Muscle of back (tissue), 11 donors: ENCODE results near the gene MTHFD1L. TPM values are rescaled to one million over a fixed set of nuclear protein-coding genes. Genes with fewer than 3 reads are reported as not detected.

Experiments
- DNase-seq, 3 donors: peaks; one replicate each; pipeline versions ENCODE4 v3.0.0 to v3.0.0-alpha.2; 2013
- polyA plus RNA-seq, 10 donors: library from polyadenylated mRNA; unstranded; fragments of 120-200 nt; gene quantifications; one replicate each; pipeline ENCODE4 v1.2.1, GENCODE V29; 2013; ENCODE audit not compliant: insufficient read length in 10 of 10

MTHFD1L gene
- polyA plus RNA-seq, 10 donors, result 20.5 to 31.5 (median 24.6) TPM

GRCh38 chr6:150987371-150987828 is 121.9 kb downstream of the MTHFD1L start:
- no peak for DNase-seq

GRCh38 chr6:150987855-150988464 is 122.5 kb downstream of the MTHFD1L start:
- DNase-seq, result peak in 1 of 3 donors; percentile 65

GRCh38 chr6:150991487-150991886 is 126.0 kb downstream of the MTHFD1L start:
- DNase-seq, result no peak

GRCh38 chr6:150992262-150992661 is 126.8 kb downstream of the MTHFD1L start:
- DNase-seq, result no peak

GRCh38 chr6:150992703-150993102 is 127.2 kb downstream of the MTHFD1L start:
- no peak for DNase-seq

GRCh38 chr6:150993253-150993652 is 127.8 kb downstream of the MTHFD1L start:
- DNase-seq, result no peak

- no peak for DNase-seq
Measured at GRCh38 chr6:150994026-150994425, 128.5 kb downstream of the MTHFD1L start.

- DNase-seq, result no peak
Measured at GRCh38 chr6:150996968-150997367, 131.5 kb downstream of the MTHFD1L start.

- no peak for DNase-seq
Measured at GRCh38 chr6:150999107-150999506, 133.6 kb downstream of the MTHFD1L start.

GRCh38 chr6:150999576-150999975 is 134.1 kb downstream of the MTHFD1L start:
- no peak for DNase-seq

- peak in 1 of 3 donors; percentile 62 for DNase-seq
Measured at GRCh38 chr6:151001387-151002056, 136.0 kb downstream of the MTHFD1L start.

GRCh38 chr6:151002057-151002450 is 136.6 kb downstream of the MTHFD1L start:
- DNase-seq, result no peak

GRCh38 chr6:151002491-151002935 is 137.0 kb downstream of the MTHFD1L start:
- peak in 1 of 3 donors; percentile 85 for DNase-seq

- peak; percentile 64 to 89 (median 80) for DNase-seq
Measured at GRCh38 chr6:151004383-151005024, 139.0 kb downstream of the MTHFD1L start.

- DNase-seq, result peak in 1 of 3 donors; percentile 46
Measured at GRCh38 chr6:151005164-151005563, 139.7 kb downstream of the MTHFD1L start.

- DNase-seq, result no peak
Measured at GRCh38 chr6:151005896-151006632, 140.6 kb downstream of the MTHFD1L start.

- DNase-seq, result no peak
Measured at GRCh38 chr6:151007076-151007475, 141.6 kb downstream of the MTHFD1L start.

- no peak for DNase-seq
Measured at GRCh38 chr6:151007922-151008321, 142.4 kb downstream of the MTHFD1L start.

- no peak for DNase-seq
Measured at GRCh38 chr6:151008425-151008824, 142.9 kb downstream of the MTHFD1L start.

GRCh38 chr6:151009576-151009975 is 144.1 kb downstream of the MTHFD1L start:
- DNase-seq, result no peak

- peak in 1 of 3 donors; percentile 75 for DNase-seq
Measured at GRCh38 chr6:151010071-151010470, 144.6 kb downstream of the MTHFD1L start.
